Measurements from ENCODE around the gene NEURL4.
"Not testable (repeated sequence)": the region's sequence is repeated elsewhere in the genome, so short reads cannot be mapped to it uniquely, and the experiment has no call there.

The NEURL4 gene

DNA sequence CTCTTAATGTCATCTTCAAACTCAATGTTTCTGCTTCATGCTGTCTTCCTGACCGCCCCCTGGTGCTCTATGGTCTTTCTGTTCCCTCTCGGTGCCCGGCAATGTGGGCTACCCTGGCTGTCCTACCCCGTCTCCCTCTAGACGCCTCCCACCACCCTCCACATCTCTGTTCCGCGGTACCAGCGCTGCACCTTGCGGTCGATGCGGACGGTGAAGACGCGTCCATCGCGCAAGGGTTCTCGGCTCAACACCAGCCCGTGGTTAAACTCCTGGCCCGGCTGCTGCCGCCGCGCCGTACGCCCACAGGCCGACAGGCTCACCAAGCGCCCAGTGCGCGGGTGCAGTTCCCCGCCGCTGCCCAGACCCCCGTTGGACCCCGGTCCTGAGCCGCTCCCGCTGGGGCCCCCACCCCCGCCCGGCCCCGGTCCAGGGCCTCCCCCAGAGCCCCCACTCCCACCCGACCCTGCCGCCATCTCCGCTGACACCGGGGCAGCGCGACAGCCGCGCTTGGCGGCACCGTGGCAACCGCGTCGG, at the start of gene NEURL4:
Gene NEURL4 (minus strand): TSS at position 496 of the 534 bp plus-strand sequence. CDS start 23 bp downstream, at position 473.
- no peak for DNase-seq

DNA sequence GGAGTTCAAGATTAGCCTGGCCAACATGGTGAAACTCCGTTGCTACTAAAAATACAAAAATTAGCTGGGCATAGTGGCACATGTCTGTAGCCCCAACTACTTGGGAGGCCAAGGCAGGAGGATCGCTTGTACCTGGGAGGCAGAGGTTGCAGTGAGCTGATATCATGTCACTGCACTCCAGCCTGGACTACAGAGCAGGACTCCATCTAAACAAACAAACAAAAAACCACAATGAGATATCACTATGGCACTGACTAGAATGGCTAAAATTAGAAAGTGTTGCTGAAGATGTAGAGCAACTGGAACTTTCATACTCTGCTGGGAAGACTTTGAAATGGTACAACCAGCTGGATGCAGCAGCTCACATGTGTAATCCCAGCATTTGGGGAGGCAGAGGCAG, 45.2 kb upstream of the NEURL4 start:
- DNase-seq: no peak

DNA sequence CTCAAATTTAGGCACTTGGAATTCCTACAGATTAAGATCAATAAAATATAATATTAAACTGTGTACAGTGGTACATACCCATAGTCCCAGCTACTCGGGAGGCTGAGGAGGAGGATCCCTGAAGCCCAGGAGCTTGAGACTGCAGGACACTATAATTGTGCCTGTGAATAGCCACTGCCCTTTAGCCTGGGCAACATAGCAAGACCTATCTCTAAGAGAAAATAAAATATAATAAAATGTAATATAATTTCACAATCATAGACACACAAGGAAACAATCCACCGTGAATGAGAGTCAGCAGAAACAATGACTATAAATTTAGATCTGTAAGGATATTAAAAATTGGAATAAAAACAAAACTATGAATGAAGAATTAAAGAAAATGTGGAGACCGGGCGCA, 41.7 kb upstream of the NEURL4 start:
- no peak for DNase-seq

DNA sequence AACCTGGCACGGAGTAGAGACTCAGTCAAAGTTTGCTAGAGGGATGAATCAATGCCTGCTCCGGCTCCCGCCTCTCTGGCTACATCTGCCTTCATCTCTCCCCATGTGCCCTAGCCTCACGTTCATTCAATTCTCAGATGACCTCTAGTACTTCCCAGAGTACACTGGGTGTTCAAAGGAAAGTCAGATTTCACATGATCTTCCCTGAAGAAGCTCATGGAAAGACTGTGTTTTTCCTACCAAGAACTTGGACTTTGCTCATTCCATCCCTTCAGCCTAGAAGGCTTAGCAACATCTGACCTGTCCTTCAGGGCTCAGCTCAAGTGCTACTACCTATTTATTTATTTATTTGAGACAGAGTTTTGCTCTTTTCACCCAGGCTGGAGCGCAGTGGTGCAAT, 40.7 kb upstream of the NEURL4 start:
- DNase-seq: no peak

DNA sequence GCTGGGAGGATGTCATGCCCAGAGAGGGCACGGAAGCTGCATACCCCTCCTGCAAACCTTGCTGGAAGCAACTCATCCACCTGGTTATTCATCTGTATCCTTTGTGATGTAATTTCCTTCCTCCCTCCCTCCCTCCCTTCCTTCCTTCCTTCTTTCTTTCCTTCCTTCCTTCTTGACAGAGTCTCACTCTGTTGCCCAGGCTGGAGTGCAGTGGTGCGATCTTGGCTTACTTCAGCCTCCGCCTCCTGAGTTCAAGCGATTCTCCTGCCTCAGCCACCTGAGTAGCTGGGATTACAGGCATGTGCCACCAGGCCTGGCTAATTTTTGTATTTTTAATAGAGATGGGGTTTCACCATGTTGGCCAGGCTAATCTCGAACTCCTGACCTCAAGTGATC, 39.5 kb upstream of the NEURL4 start:
- DNase-seq: not testable (repeated sequence)

DNA sequence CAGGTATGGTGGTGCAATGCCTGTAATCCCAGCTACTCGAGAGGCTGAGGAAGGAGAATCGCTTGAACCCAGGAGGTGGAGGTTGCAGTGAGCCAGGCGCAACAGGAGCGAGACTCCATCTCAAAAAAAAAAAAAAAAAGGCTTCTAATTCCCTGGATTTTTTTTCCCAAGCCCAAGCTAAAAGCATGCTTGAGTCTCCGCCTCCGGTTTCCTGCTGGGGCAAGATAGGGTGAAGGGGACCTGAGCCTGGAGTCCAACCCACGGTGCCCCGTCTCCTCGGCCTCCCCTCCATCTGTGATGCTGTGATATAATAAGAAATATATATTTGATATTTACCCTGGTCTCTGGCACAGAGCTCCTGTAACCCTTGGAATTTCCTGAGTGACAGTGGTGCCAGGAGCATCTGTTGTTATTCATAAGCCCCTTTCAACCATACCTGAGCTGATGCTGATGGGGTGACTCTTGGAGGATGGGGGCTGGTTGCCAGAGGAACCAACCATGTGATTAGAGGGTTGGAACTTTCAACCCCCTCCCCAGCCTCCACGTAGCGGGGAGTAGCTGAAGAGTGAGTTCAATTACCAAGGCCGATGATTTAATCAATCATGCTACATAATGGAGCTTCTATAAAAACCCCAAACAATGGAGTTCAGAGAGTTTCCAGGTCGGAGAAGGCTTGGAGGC, 38.9 kb upstream of the NEURL4 start:
- DNase-seq: no peak

DNA sequence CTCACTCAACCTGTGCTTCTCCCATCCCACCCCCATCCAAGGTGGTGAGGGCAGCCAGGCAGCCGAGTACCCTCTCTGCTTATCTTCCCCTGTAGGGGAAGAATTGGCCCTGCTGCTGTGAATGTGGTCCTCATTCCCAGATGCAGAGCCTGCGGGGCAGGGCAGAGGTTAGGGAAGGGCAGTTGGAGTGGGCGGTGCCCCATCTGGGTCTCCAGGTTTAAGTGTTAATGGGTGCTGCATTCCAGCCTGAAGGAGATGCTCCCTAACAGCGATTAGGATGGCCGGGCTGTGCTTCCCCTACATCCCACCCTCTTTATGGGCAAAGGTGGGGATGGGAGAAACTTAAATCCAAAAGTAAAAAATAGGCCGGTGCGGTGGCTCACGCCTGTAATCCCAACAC, 37.9 kb upstream of the NEURL4 start:
- DNase-seq: no peak

DNA sequence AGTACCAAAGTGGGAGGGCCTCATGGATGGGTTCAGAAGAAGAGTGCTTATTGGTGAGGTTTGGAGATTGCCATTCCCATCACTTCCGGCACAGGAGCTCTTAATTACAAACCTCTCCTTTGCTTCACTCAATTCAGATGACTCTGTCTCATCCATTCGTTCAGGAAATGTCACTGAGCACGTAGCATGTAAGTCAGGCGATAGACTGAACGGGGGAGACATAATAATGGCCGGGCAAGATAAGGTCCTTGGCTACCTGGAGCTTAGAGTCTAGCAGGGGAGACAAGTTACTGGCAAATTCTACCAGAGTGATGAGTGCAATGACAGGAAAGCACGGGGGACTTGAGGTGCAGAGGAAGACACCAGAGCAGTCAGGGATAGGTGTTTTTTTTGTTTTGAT, 36.8 kb upstream of the NEURL4 start:
- not testable (repeated sequence) for DNase-seq

DNA sequence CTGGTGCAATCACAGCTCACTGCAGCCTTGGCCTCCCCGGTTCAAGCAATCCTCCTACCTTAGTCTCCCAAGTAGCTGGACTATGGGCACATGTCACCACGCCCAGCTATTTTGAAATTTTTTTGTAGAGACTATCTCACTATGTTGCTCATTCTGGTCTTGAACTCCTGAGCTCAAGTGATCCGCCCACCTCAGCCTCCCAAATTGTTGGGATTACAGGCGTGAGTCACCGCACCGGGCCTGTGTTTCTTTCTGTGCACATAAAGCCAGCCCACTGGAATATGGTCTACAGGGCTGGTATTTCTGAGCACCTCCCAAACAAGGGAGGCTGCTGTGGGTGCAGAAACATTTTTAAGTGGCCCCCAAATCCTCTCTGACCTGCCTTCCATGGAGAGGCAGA, 34.2 kb upstream of the NEURL4 start:
- DNase-seq: no peak

DNA sequence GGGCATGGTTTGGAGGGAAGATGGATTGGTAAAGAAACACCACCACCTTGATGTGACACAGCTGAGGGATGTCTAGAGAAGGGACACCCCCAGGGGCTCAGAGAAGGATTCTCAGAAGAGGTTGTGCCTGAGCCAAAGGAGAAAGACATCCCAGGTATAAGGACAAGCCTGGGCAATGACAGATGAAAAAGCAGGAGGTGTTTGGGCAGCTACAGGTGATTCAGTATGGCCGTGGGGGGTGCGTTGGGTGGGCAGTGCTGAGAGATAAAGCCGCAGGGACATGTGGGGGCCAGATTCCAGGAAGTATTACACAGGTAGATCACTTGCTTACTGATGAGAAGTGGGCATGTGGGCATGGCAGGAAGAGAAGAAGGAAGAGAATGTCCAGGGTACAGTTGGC, 32.8 kb upstream of the NEURL4 start:
- no peak for DNase-seq

DNA sequence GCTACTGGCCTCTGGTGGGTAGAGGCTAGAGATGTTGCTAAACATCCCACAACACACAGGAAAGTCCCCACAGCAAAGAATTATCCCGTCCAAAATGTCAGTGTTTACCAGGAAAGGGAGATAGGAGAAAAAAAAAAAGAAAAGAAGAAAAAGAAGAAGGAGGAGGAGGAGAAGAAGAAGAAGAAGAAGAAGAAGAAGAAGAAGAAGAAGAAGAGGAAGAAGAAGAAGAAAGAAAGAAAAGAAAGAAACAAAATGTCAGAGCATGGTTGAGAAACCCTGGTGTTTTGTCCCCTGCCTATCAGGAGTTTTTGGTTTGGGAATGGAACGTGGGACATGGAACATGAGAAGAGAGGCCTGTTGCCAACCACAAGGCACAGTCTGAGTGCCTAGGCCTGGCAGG, 28.2 kb upstream of the NEURL4 start:
- no peak for DNase-seq

DNA sequence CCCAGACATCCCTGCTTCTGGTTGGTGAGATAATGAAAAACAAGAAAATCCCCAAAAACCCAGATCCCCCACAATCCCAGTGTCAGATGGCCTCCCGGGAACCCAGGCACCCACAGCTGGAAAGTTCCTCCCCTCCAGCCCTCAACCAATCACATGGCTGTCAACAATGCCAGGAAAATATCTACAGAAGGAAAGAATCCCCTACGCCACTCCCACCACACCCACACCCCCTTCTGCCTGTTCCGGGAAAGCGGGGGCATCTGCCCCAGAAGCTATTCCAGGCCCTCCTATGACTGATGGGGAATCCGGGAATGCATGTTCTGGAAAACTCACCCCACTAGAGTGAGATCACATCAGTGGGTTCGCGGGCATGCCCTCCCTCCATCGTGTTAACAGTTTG, 27.6 kb upstream of the NEURL4 start:
- DNase-seq: no peak

DNA sequence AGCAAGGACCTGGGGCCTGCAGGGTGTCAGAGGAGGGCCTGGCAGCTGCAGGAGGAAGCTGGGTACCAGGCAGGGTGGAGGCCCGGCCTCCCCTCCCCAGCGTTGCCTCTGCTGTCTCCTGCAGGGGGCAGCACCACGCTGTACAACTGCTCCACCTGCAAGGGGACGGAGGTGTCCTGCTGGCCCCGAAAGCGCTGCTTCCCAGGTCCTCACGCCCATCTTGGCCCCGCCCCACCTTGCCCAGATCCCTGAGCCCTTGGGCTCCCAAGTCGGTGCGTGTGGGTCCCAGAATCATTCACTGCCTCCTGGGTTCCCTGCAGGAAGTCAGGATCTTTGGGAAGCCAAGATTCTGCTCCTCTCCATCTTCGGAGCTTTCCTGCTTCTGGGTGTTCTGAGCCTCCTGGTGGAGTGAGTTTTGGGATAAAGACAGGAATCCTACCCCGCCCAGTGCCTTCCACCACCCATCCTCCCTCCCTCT, 27.0 kb upstream of the NEURL4 start:
- peak; percentile 82 to 91 for DNase-seq

DNA sequence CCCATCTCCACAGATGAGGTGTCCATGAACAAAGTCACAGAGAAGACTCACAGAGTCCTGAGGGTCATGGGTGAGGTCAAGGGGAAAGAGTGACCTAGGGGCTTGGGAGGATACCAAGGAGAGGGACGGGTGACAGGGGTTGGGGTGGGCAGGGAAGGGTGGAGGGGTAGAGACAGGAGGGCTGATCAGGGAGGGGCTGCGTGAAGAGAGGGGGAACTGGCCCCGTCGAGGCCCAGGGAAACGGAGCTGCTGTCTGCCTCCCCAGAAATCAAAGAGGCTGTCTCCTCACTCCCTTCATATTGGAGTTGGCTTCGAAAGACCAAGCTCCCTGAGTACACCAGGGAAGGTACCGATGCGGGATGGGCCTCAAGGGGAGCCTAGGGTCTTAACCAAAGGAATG, 26.4 kb upstream of the NEURL4 start:
- no peak for DNase-seq

DNA sequence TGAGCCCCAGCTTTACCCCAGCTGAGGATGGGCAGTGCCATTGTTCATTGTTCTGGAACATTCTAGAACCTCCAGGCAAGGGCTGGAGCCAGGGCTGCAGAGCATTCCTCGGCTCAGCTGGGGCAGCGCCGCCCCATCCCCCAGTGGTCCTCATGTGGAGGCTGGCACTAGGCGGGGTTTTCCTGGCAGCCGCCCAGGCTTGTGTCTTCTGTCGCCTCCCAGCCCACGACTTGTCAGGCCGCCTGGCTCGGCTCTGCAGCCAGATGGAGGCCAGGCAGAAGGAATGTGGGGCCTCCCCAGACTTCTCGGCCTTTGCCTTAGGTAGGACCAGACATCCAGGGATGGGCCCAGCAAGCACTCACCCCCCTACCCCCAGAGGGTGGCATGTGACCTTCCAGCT, 25.9 kb upstream of the NEURL4 start, which contains the start of gene TMEM95:
Gene TMEM95 (plus strand): TSS at position 104 of the 400 bp plus-strand sequence. CDS start 49 bp downstream, at position 153.
- peak; percentile 54 to 66 for DNase-seq

DNA sequence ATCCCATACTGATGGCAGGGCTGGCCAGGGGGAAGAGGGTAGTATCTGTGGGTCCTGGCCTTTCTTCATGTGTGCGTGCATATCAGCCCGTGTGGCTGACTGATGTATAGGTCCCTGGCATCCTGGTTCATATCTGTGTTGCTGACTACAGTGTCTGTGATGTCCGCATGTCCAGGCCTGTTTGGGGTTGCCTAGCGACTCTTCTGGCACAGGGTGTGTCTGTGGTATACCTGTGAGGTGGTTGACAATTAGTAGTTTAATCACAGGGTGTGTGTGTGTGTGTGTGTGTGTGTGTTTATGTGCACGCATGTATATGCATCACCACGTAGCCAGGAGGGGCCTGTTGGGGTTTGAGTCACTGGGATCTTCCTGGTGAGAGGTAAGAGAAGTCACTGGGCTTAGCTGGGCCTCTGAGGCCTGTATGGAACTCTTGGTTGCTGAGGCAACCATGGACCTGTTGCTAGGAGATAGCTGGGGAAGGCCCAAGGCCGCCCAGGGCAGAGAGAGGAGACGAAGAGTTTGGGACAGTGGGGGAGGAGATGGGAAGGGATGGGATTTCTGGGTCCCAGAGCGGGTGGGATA, 25.2 kb upstream of the NEURL4 start:
- no peak for DNase-seq

DNA sequence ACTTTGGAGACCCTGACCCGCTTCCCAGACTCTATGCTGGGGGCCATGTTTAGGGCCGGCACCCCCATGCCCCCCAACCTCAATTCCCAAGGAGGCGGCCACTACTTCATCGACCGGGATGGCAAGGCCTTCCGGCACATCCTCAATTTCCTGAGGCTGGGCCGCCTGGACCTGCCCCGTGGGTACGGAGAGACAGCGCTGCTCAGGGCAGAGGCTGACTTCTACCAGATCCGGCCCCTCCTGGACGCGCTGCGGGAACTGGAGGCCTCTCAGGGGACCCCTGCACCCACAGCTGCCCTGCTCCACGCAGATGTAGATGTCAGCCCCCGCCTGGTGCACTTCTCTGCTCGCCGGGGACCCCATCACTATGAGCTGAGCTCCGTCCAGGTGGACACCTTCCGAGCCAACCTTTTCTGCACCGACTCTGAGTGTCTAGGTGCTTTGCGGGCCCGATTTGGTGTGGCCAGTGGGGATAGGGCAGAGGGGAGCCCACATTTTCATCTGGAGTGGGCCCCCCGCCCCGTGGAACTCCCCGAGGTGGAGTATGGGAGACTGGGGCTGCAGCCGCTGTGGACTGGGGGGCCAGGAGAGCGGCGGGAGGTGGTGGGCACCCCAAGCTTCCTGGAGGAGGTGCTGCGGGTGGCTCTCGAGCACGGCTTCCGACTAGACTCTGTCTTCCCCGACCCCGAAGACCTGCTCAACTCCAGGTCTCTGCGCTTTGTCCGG, 23.9 kb upstream of the NEURL4 start:
- DNase-seq: no peak

DNA sequence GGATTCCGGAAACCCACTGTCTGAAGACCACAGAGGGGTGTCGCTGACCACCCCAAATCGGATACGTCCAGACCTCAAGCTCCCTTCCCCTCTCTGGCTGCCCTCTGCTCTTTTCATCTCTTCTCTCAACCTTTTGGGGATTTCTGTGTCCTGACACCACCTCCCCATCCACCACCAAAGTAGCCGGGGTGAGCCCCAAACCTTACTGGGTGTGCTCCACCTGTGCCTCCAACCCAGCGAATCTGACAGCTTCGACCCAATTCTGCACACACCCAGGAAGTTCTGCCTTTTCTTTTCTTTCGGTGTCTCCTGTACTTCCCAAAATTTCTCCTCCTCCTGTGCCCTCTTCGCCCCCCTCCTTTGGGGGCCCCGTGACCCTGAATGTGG, 23.4 kb upstream of the NEURL4 start:
- DNase-seq: no peak

DNA sequence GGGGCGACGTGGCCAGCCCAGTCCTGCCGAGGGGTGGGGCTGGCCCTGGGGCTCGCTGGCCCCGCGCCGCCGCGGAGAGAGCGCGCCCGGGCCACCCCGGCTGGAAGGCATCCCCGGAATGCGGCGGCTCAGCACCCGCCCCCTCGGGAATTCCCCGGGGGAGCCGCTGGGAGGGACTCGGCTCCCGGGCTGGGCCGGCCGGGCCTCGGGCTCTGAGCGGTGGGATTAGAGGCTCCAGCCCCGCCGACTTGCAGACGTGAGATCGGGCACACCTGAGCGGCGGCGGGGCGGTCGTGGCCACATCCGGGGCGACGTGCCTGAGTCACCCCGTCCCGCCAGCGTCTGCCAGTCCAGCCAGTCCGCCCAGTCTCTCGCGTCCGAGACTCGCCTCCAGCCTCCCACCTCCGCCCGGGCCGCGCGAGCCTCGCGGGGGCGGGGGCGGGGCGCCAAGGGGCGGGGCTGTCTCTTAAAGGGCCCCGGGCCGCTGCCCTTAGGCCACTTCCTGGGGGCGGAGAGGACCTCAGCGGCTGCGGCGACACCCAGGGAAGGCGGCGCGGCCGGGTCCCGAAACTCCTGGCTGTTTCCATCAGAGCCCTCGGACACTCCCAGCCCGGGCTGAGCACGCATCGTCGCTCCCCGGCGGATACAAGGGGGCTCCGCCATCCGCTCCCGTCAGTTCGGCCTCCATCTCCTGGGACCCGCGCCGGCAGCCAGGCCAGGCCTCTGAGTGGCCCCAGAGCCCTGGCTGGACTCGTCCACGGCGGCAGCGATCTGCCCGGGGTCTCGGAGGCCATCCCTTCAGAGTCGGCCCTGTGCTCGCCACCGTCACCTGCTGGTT, 22.7 kb upstream of the NEURL4 start, which contains the start of gene KCTD11:
Gene KCTD11 (plus strand): TSS at position 498 of the 838 bp plus-strand sequence.
- peak; percentile 76 to 82 for DNase-seq

DNA sequence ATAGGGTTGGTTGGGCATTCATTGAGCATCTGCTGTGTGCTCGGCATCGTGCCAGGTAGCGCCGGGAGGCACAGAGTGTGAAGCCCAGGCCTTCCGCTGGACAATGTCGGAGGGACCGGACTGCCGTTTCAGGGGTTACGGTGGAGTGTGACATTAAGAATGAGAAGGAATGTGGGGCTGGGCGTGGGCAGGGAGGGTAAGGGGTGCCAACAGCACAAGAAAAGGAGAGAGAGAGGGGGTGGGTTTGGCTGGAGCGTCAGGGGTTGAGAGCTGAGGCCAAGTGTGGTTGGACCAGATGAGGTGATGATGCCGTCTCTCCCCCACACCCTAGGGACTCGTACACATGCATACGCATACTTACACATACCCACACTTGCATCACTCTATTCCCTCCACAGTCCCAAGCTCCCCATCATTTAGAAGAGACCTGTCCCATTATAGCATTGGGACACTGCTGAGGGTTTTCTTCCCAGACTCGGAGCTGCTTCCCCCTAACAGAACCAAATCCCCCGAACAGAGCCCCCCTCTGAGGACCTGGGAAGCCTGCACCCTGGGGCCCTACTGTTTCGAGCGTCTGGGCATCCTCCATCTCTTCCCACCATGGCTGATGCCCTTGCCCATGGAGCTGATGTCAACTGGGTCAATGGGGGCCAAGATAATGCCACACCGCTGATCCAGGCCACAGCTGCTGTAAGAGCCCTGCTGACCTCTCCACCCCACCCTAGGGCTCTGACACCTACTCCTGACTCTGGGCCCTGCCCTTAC, 19.5 kb upstream of the NEURL4 start:
- no peak for DNase-seq

DNA sequence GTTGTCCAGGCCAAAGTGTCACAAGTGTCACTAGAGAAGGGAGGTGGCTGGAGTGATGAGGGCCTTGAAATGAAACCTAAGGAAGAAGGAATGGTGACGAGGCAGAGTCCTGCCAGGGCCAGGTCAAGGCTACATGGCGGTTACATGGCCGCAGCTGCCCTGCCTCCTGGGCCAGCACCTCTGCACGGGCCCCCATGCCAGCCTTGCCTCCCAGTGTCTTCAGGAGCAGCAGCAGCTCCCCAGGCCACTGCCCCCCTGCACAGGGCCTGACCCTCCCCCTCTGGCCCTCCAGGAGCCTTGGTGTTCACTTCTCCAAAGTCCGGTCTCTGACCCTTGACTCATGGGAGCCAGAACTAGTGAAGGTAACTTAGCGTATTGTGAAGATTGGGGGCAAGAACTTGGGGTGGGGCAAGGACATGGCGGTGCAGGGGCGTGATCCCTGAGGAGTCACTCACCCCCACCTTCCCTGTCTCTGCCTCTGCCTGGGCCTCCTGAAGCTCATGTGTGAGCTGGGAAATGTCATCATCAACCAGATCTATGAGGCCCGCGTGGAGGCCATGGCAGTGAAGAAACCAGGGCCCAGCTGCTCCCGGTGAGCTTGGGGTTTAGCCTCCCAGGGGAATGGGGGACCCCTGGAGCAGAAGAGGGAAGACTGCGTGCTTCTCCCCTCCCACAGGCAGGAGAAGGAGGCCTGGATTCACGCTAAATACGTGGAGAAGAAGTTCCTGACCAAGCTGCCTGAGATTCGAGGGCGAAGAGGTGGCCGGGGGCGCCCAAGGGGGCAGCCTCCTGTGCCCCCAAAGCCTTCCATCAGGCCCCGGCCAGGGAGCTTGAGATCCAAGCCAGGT, 18.7 kb upstream of the NEURL4 start:
- no peak for DNase-seq

All from SHP77 (cell line).